Measurements from ENCODE around the gene PRR23E. TPM values are rescaled to one million over a fixed set of nuclear protein-coding genes. Genes with fewer than 3 reads are reported as not detected.

The PRR23E gene
- polyA plus RNA-seq, 1 donor from 2014 or later = not detected

DNA sequence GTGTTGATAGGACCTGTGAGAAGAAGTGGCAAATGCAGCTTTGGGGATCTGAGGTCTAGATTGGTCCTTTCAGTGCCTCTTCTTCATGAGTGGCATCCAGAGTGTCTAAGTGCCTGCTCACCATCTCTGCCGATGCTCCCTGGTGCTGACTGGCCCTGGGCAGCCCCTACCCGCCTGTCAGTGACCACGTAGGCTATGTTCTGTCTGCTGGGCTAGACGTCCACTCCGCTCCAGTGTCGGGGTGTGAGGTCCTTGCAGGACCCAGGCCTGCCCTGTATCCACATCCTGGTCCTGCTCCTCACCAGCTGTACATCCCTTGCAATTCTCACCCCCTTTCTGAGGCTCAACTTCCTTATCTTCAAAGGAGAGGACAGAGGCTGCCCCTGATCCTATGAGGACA, 48.3 kb upstream of the PRR23E start:
- no peaks in the 10 kb centered on the region for H4K20me1 ChIP-seq (ENCODE audit: insufficient read depth)
- no peaks in the 10 kb centered on the region for H3K79me2 ChIP-seq (replicated peaks; ENCODE audit: insufficient read depth, low read length)
- no peak overlapping the region for H3K27ac ChIP-seq (ENCODE audit: low read length)
- H2AFZ ChIP-seq (ENCODE audit: low read depth, low read length) = no peak overlapping the region
- H3K9me2 ChIP-seq (ENCODE audit: insufficient read depth, low read length) = no peaks in the 10 kb centered on the region
- no peak overlapping the region for H3K4me3 ChIP-seq (ENCODE audit: low read length)
- H3K9ac ChIP-seq (ENCODE audit: low read length) = no peak overlapping the region
- H3K9me3 ChIP-seq (ENCODE audit: low read length) = peaks cover 3% of the 10 kb centered on the region
- TF ChIP-seq, protein P1, sequence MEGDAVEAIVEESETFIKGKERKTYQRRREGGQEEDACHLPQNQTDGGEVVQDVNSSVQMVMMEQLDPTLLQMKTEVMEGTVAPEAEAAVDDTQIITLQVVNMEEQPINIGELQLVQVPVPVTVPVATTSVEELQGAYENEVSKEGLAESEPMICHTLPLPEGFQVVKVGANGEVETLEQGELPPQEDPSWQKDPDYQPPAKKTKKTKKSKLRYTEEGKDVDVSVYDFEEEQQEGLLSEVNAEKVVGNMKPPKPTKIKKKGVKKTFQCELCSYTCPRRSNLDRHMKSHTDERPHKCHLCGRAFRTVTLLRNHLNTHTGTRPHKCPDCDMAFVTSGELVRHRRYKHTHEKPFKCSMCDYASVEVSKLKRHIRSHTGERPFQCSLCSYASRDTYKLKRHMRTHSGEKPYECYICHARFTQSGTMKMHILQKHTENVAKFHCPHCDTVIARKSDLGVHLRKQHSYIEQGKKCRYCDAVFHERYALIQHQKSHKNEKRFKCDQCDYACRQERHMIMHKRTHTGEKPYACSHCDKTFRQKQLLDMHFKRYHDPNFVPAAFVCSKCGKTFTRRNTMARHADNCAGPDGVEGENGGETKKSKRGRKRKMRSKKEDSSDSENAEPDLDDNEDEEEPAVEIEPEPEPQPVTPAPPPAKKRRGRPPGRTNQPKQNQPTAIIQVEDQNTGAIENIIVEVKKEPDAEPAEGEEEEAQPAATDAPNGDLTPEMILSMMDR (IDR thresholded peaks at IDR 0.05; ENCODE audit: poor library complexity, severe bottlenecking) = no peak
- no peak for TF ChIP-seq MXI1 (conservative IDR thresholded peaks at IDR 0.05; ENCODE audit: poor library complexity, severe bottlenecking)
- no peak for TF ChIP-seq EZH2 (IDR thresholded peaks at IDR 0.05; ENCODE audit: borderline replicate concordance, insufficient read depth, low read length, poor library complexity, severe bottlenecking)
- TF ChIP-seq, protein P2, sequence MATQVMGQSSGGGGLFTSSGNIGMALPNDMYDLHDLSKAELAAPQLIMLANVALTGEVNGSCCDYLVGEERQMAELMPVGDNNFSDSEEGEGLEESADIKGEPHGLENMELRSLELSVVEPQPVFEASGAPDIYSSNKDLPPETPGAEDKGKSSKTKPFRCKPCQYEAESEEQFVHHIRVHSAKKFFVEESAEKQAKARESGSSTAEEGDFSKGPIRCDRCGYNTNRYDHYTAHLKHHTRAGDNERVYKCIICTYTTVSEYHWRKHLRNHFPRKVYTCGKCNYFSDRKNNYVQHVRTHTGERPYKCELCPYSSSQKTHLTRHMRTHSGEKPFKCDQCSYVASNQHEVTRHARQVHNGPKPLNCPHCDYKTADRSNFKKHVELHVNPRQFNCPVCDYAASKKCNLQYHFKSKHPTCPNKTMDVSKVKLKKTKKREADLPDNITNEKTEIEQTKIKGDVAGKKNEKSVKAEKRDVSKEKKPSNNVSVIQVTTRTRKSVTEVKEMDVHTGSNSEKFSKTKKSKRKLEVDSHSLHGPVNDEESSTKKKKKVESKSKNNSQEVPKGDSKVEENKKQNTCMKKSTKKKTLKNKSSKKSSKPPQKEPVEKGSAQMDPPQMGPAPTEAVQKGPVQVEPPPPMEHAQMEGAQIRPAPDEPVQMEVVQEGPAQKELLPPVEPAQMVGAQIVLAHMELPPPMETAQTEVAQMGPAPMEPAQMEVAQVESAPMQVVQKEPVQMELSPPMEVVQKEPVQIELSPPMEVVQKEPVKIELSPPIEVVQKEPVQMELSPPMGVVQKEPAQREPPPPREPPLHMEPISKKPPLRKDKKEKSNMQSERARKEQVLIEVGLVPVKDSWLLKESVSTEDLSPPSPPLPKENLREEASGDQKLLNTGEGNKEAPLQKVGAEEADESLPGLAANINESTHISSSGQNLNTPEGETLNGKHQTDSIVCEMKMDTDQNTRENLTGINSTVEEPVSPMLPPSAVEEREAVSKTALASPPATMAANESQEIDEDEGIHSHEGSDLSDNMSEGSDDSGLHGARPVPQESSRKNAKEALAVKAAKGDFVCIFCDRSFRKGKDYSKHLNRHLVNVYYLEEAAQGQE (IDR thresholded peaks at IDR 0.05; ENCODE audit: borderline replicate concordance) = no peak
- TF ChIP-seq RAD21 (conservative IDR thresholded peaks at IDR 0.05) = no peak
- TF ChIP-seq SMC3 (conservative IDR thresholded peaks at IDR 0.05; ENCODE audit: poor library complexity) = no peak
- no peak for TF ChIP-seq EP300 (conservative IDR thresholded peaks at IDR 0.05; ENCODE audit: poor library complexity, severe bottlenecking)
- no peak for TF ChIP-seq TAF1 (IDR thresholded peaks at IDR 0.05; ENCODE audit: low read depth)
- no peak for TF ChIP-seq POLR2AphosphoS5 (IDR thresholded peaks at IDR 0.05)
- no peak overlapping the region for H3K4me2 ChIP-seq (ENCODE audit: low read length)
- H3K36me3 ChIP-seq (ENCODE audit: insufficient read depth, low read length) = no peaks in the 10 kb centered on the region
- no peaks in the 10 kb centered on the region for H3K27me3 ChIP-seq (ENCODE audit: insufficient read depth, low read depth, low read length)
- no peaks in the 10 kb centered on the region for H3F3A ChIP-seq (ENCODE audit: insufficient read depth, low read length, poor library complexity, severe bottlenecking)

DNA sequence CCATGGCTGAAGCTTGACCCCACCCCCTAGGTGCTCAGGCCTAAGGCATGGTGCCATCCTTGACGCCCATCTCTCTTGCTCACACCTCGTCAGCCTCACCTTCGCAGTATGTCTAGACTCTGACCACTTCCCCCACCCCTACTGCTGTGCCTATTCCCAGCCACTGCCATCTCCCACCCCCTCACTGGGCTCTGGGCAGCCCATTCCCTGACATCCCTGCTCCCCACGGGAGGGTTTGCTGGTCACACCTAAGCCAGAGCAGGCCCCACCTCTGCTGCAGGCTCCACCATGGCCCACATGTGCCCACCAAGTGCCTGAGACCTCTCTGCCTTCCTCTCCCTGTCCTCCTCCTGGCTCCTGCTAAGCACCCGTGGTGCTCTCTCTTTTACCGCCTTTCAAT, 47.7 kb upstream of the PRR23E start:
- H3K27me3 ChIP-seq (ENCODE audit: insufficient read depth, low read depth, low read length) = no peaks in the 10 kb centered on the region
- no peaks in the 10 kb centered on the region for H3K36me3 ChIP-seq (ENCODE audit: insufficient read depth, low read length)
- H2AFZ ChIP-seq (ENCODE audit: low read depth, low read length) = no peak overlapping the region
- H3K4me3 ChIP-seq (ENCODE audit: low read length) = no peak overlapping the region
- no peaks in the 10 kb centered on the region for H3K79me2 ChIP-seq (replicated peaks; ENCODE audit: insufficient read depth, low read length)
- no peaks in the 10 kb centered on the region for H4K20me1 ChIP-seq (ENCODE audit: insufficient read depth)
- TF ChIP-seq, protein P2 (IDR thresholded peaks at IDR 0.05; ENCODE audit: borderline replicate concordance) = no peak
- TF ChIP-seq EZH2 (IDR thresholded peaks at IDR 0.05; ENCODE audit: borderline replicate concordance, insufficient read depth, low read length, poor library complexity, severe bottlenecking) (no peak), POLR2AphosphoS5 (IDR thresholded peaks at IDR 0.05) (no peak), EP300 (conservative IDR thresholded peaks at IDR 0.05; ENCODE audit: poor library complexity, severe bottlenecking) (no peak), SMC3 (conservative IDR thresholded peaks at IDR 0.05; ENCODE audit: poor library complexity) (no peak), RAD21 (conservative IDR thresholded peaks at IDR 0.05) (no peak), TAF1 (IDR thresholded peaks at IDR 0.05; ENCODE audit: low read depth) (no peak), MXI1 (conservative IDR thresholded peaks at IDR 0.05; ENCODE audit: poor library complexity, severe bottlenecking) (no peak)
- TF ChIP-seq, protein P1 (IDR thresholded peaks at IDR 0.05; ENCODE audit: poor library complexity, severe bottlenecking) = no peak
- no peak overlapping the region for H3K9ac ChIP-seq (ENCODE audit: low read length)
- no peaks in the 10 kb centered on the region for H3K9me2 ChIP-seq (ENCODE audit: insufficient read depth, low read length)
- H3K9me3 ChIP-seq (ENCODE audit: low read length) = peaks cover 3% of the 10 kb centered on the region
- H3K27ac ChIP-seq (ENCODE audit: low read length) = no peak overlapping the region
- no peaks in the 10 kb centered on the region for H3F3A ChIP-seq (ENCODE audit: insufficient read depth, low read length, poor library complexity, severe bottlenecking)
- H3K4me2 ChIP-seq (ENCODE audit: low read length) = no peak overlapping the region
